ENCODE results near the gene PRSS1.
"Not testable (repeated sequence)": the region's sequence is repeated elsewhere in the genome, so short reads cannot be mapped to it uniquely, and the experiment has no call there.

Gene PRSS1

DNA sequence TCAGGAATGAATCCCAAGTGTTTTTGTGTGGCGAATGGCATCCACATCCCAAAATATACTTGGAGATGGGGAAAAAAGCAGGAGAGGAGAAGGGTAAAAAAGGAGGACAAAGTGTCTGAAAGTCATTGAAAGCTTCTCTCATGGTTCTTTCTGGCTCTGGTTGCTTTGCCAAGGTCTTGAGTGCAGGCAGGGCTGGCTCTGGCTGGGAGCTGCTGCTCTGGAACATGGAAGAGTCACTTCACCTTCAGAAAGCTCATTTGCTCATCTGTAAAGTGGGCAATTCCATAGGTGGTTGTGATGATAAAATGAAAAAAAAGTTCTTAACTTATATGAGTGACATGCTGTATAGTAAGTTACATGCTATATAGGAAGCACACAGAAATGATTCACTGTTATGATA, 18.6 kb downstream of the PRSS1 start:
- no peak for DNase-seq (ENCODE audit: low read depth, low spot score)
- TF ChIP-seq, protein P1, sequence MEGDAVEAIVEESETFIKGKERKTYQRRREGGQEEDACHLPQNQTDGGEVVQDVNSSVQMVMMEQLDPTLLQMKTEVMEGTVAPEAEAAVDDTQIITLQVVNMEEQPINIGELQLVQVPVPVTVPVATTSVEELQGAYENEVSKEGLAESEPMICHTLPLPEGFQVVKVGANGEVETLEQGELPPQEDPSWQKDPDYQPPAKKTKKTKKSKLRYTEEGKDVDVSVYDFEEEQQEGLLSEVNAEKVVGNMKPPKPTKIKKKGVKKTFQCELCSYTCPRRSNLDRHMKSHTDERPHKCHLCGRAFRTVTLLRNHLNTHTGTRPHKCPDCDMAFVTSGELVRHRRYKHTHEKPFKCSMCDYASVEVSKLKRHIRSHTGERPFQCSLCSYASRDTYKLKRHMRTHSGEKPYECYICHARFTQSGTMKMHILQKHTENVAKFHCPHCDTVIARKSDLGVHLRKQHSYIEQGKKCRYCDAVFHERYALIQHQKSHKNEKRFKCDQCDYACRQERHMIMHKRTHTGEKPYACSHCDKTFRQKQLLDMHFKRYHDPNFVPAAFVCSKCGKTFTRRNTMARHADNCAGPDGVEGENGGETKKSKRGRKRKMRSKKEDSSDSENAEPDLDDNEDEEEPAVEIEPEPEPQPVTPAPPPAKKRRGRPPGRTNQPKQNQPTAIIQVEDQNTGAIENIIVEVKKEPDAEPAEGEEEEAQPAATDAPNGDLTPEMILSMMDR (IDR thresholded peaks at IDR 0.05; ENCODE audit: low read depth, low read length), result no peak
- H3K4me3 ChIP-seq (ENCODE audit: low read depth, low read length), result no peak overlapping the region
- in situ Hi-C loops (cut with HindIII; ENCODE audit: low sequenced_read_pairs), result no loop called here

DNA sequence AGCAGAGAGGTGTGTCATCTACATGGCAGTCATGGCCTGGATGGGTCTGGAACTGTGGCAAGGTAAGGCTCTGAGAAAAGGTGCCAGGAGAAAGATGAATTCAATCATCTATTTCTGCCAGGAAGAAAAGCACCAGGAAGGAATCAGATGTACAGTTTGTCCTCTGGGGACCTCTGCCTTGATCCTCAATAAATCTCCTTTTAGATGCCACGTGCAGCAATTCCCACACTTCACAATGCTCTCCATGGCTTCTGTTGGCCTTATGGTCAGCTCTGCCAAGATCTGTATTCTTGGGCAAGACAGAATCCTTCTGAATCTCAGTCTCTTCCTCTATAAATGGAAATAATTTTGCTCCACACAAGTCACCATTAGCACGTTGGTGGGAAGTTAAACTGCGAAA, 19.6 kb downstream of the PRSS1 start:
- in situ Hi-C loops (cut with HindIII; ENCODE audit: low sequenced_read_pairs); H3K4me3 ChIP-seq (ENCODE audit: low read depth, low read length); DNase-seq (ENCODE audit: low read depth, low spot score): not testable (repeated sequence)

DNA sequence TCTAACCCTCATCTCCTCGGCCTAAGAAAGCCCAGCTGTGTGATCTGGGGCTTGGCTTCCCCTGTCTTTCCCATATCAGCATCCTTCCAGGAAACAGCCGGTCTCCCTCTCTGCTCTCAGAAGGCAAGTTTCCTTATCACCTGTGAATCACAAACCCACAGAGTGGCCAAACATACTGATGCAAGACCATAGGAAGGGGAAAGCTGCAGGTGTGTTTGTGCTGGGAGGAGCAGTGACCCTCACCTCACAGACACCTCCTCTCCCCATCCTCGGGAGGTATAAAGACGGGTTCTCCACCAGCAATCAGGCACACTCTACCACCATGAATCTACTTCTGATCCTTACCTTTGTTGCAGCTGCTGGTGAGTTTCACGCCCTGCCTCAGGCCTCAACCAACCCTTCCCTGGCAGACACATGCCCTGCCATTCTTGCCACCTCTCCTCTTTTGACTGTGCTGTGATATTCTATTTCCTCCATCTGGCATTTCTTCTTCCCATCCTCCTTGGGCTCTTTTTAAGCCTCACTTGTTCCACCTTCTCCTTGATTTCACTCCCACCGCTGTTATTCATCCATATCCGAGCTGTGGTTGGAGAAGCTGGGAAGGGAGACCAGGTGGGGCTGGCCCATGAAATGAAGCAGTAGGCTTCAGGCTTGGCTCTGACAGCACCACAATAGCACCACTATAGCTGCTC, 21.5 kb downstream of the PRSS1 start, which contains the start of gene PRSS2:
Gene PRSS2, plus strand, starts transcription at position 310 of the 692 bp plus-strand sequence. Its CDS starts 13 bp downstream, at position 323.
- no peak for DNase-seq (ENCODE audit: low read depth, low spot score)
- in situ Hi-C loops (cut with HindIII; ENCODE audit: low sequenced_read_pairs), result no loop called here
- no peak within 1 kb of the TSS for H3K4me3 ChIP-seq (ENCODE audit: low read depth, low read length)
- TF ChIP-seq, protein P1 (IDR thresholded peaks at IDR 0.05; ENCODE audit: low read depth, low read length), result no peak

DNA sequence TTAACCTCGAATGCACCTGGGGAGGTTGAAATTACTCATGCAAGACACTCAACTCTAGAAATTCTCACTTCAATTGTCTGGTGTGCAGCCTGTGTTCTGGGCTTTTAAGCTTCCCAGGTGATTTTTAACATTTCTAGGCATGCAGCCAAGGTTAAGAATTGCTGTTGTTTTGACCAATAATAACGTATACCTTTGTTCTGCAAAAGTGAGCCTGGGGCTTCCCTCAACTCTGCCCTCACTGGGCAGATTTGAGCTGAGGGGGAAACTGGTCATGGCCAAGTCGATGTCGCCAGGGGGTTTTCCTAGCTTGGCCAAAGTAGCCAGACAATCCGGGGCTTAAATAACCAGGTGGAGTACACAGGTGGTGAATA, 22.1 kb downstream of the PRSS1 start:
- DNase-seq (ENCODE audit: low read depth, low spot score), result no peak
- in situ Hi-C loops (cut with HindIII; ENCODE audit: low sequenced_read_pairs), result no loop called here
- no peak overlapping the region for H3K4me3 ChIP-seq (ENCODE audit: low read depth, low read length)
- TF ChIP-seq, protein P1 (IDR thresholded peaks at IDR 0.05; ENCODE audit: low read depth, low read length), result no peak

DNA sequence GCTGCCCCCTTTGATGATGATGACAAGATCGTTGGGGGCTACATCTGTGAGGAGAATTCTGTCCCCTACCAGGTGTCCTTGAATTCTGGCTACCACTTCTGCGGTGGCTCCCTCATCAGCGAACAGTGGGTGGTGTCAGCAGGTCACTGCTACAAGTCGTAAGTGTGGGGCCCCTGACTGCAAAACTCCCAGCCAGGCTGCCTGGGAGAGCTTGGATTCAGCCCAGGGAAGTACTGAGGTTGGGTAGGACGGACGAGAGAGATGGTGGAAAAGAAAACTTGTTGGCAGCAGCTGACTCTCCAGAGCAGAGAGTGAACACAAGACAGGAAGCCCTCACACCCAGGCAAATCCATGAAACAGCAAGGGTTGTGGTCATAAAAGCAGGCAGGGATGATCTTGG, 22.8 kb downstream of the PRSS1 start:
- no peak for DNase-seq (ENCODE audit: low read depth, low spot score)
- H3K4me3 ChIP-seq (ENCODE audit: low read depth, low read length), result no peak overlapping the region
- in situ Hi-C loops (cut with HindIII; ENCODE audit: low sequenced_read_pairs), result no loop called here
- TF ChIP-seq, protein P1 (IDR thresholded peaks at IDR 0.05; ENCODE audit: low read depth, low read length), result no peak

DNA sequence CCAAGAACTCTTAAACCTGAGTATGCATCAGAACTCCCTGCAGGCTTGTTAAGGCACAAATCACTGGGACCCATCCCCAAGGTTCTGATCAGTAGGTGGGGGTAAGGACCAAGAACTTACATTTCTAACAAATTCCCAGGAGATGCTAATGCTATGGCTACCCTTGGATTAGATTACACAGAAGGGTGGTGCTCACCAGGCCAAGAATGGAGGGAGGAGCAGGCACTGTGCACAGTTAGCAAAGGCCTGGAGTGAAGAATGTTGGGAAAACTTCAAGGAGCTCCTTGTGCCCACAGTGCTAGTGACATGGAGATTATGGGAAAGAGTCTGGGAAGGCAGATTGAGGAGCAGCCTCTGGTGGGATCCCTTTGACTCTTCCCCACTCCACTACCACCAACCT, 23.4 kb downstream of the PRSS1 start:
- H3K4me3 ChIP-seq (ENCODE audit: low read depth, low read length), result no peak overlapping the region
- in situ Hi-C loops (cut with HindIII; ENCODE audit: low sequenced_read_pairs), result no loop called here
- TF ChIP-seq, protein P1 (IDR thresholded peaks at IDR 0.05; ENCODE audit: low read depth, low read length), result no peak
- DNase-seq (ENCODE audit: low read depth, low spot score), result no peak

DNA sequence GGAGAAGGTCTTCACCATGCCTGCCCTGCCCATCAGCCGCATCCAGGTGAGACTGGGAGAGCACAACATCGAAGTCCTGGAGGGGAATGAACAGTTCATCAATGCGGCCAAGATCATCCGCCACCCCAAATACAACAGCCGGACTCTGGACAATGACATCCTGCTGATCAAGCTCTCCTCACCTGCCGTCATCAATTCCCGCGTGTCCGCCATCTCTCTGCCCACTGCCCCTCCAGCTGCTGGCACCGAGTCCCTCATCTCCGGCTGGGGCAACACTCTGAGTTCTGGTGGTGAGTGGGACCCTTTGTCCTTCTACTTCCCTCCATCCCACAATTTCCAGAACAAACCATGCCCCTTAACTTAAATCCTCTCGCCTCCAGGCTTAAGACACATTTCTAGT, 24.0 kb downstream of the PRSS1 start:
- in situ Hi-C loops (cut with HindIII; ENCODE audit: low sequenced_read_pairs), result no loop called here
- TF ChIP-seq, protein P1 (IDR thresholded peaks at IDR 0.05; ENCODE audit: low read depth, low read length), result no peak
- H3K4me3 ChIP-seq (ENCODE audit: low read depth, low read length), result no peak overlapping the region
- DNase-seq (ENCODE audit: low read depth, low spot score), result no peak

All from astrocyte of the spinal cord (primary cell).